Tibial nerve (tissue), 4 donors: ENCODE measurements around the gene KDM4C.

ENCODE experiments used
- CTCF ChIP-seq, 5 experiments: fragments of 200-600 bp in 3 of 5; fragments of 450-650 bp in 2 of 5; sonication (generic) in 3 of 5; IDR thresholded peaks; one replicate each; pipeline ENCODE4 v1.5.1; 2016 to 2019; ENCODE audit warnings: antibody characterized with exemption in 5 of 5, mild to moderate bottlenecking in 3 of 5, moderate library complexity in 2 of 5
- EP300 ChIP-seq, 2 donors: sonication (generic); formaldehyde crosslinking; IDR thresholded peaks; one replicate each; pipeline ENCODE4 v1.6.1; 2017; ENCODE audit warnings: antibody characterized with exemption in 2 of 2, mild to moderate bottlenecking in 1 of 2
- POLR2A ChIP-seq, 2 donors: fragments of 450-650 bp; IDR thresholded peaks; one replicate each; pipeline ENCODE4 v1.6.1; 2017; ENCODE audit warnings: antibody characterized with exemption in 2 of 2, mild to moderate bottlenecking in 2 of 2, moderate library complexity in 2 of 2

- no peak for TF ChIP-seq CTCF (IDR thresholded peaks at IDR 0.05)
- TF ChIP-seq POLR2A (IDR thresholded peaks at IDR 0.05): no peak
- peak in 1 of 2 donors; percentile 64 for TF ChIP-seq EP300 (IDR thresholded peaks at IDR 0.05)
Observed at GRCh38 chr9:6781476-6781875, 23.7 kb downstream of the KDM4C start.
